Osteoblast (primary cell): ENCODE data around the gene GBX1. TPM values are rescaled to one million over a fixed set of nuclear protein-coding genes. Genes with fewer than 3 reads are reported as not detected.

Experiments used
- DNase-seq: peaks from one replicate; pipeline ENCODE4 v3.0.0; 2011; ENCODE audit warnings: low spot score, mixed read lengths; ENCODE audit not compliant: insufficient read length; ENCODE audit errors: missing footprints
- H2AFZ ChIP-seq: 2 replicates; pipeline ENCODE4 v1.6.0; 2011; ENCODE audit warnings: mild to moderate bottlenecking, low read length
- H3K27ac ChIP-seq: 2 replicates; pipeline ENCODE4 v1.5.1; 2011; ENCODE audit warnings: mild to moderate bottlenecking, low read depth, low read length, moderate library complexity
- H3K27me3 ChIP-seq: 2 replicates; pipeline ENCODE4 v1.6.0; 2012; ENCODE audit warnings: mild to moderate bottlenecking, control low read depth, inconsistent platforms, low read length, moderate library complexity; ENCODE audit not compliant: insufficient read depth
- H3K36me3 ChIP-seq: 2 replicates; pipeline ENCODE4 v1.5.1; 2011; ENCODE audit warnings: mild to moderate bottlenecking, low read length, control low read depth, moderate library complexity; ENCODE audit not compliant: insufficient read depth
- H3K4me1 ChIP-seq: 2 replicates; pipeline ENCODE4 v1.5.1; 2011; ENCODE audit warnings: mild to moderate bottlenecking, low read length, control low read depth, moderate library complexity; ENCODE audit not compliant: insufficient read depth
- H3K4me2 ChIP-seq: 2 replicates; pipeline ENCODE4 v1.6.0; 2011; ENCODE audit warnings: mild to moderate bottlenecking, low read length; ENCODE audit not compliant: insufficient read depth
- H3K4me3 ChIP-seq: fragments of 200-600 bp; sonication (generic); 3 replicates; pipeline ENCODE4 v1.5.1; 2012; ENCODE audit warnings: mild to moderate bottlenecking, low read length, inconsistent platforms; ENCODE audit not compliant: insufficient read depth
- H3K79me2 ChIP-seq: 2 replicates; pipeline ENCODE4 v1.6.0; 2012; ENCODE audit warnings: mild to moderate bottlenecking, low read length, control low read depth, inconsistent platforms; ENCODE audit not compliant: insufficient read depth
- H3K9me3 ChIP-seq: 2 replicates; pipeline ENCODE4 v1.5.1; 2011; ENCODE audit warnings: low read depth, low read length, control low read depth
- H4K20me1 ChIP-seq: 2 replicates; pipeline ENCODE4 v1.6.0; 2012; ENCODE audit warnings: mild to moderate bottlenecking, low read length, control low read depth; ENCODE audit not compliant: insufficient read depth
- total RNA-seq: library from RNA; depleted of rRNA; stranded (reverse); fragments of >200 nt; gene quantifications from 2 replicates; pipeline ENCODE4 v1.2.3, GENCODE V29; 2012
- TF ChIP-seq, protein P1 (sequence below): IDR thresholded peaks from 2 replicates; pipeline ENCODE4 v1.5.1; 2011; ENCODE audit warnings: mild to moderate bottlenecking, low read depth, low read length, moderate library complexity; ENCODE audit errors: extremely low read depth

The GBX1 gene
- total RNA-seq, 1 donor = not detected

DNA sequence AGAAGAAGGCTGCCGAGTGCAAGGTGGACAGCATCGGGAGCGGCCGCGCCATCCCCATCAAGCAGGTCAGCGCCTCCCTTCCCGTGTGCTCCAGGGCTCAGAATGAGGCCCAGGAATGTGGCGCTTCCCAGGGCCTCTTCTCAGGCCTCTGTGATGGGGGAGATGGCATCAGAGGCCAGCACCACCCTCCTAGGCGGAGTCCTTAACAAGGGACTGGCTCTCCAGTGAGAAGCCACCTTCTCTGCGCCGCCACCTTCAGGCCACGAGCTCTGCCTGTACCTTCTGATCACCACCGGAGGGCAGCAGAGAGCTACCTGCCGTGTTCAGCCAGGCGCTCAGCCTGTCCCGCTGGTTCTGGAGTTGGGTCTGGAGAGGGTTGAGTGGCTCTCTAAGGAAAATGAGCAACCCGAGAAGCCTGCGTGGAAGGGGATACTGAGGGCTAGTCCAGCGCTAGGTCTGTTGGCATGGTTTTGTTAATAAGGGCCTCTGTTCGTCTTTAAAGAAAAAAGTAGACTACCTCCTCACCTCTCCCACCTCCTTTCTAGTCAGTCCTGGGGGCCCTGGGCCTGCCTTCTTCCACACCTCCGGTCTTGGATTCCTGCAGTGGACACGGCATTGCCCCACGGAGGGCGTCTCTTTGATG lies 43.6 kb downstream of the GBX1 start:
- Histone ChIP-seq H2AFZ (no peak overlapping the region), H4K20me1 (peaks cover 26% of the 10 kb centered on the region), H3K4me3 (no peak overlapping the region), H3K79me2 (no peaks in the 10 kb centered on the region), H3K9me3 (no peaks in the 10 kb centered on the region), H3K4me1 (no peaks in the 10 kb centered on the region), H3K36me3 (peaks cover 22% of the 10 kb centered on the region), H3K27me3 (no peaks in the 10 kb centered on the region), H3K27ac (no peak overlapping the region), H3K4me2 (no peak overlapping the region)
- TF ChIP-seq, protein P1, sequence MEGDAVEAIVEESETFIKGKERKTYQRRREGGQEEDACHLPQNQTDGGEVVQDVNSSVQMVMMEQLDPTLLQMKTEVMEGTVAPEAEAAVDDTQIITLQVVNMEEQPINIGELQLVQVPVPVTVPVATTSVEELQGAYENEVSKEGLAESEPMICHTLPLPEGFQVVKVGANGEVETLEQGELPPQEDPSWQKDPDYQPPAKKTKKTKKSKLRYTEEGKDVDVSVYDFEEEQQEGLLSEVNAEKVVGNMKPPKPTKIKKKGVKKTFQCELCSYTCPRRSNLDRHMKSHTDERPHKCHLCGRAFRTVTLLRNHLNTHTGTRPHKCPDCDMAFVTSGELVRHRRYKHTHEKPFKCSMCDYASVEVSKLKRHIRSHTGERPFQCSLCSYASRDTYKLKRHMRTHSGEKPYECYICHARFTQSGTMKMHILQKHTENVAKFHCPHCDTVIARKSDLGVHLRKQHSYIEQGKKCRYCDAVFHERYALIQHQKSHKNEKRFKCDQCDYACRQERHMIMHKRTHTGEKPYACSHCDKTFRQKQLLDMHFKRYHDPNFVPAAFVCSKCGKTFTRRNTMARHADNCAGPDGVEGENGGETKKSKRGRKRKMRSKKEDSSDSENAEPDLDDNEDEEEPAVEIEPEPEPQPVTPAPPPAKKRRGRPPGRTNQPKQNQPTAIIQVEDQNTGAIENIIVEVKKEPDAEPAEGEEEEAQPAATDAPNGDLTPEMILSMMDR = peak; percentile 98
- DNase-seq = peak; percentile 100

DNA sequence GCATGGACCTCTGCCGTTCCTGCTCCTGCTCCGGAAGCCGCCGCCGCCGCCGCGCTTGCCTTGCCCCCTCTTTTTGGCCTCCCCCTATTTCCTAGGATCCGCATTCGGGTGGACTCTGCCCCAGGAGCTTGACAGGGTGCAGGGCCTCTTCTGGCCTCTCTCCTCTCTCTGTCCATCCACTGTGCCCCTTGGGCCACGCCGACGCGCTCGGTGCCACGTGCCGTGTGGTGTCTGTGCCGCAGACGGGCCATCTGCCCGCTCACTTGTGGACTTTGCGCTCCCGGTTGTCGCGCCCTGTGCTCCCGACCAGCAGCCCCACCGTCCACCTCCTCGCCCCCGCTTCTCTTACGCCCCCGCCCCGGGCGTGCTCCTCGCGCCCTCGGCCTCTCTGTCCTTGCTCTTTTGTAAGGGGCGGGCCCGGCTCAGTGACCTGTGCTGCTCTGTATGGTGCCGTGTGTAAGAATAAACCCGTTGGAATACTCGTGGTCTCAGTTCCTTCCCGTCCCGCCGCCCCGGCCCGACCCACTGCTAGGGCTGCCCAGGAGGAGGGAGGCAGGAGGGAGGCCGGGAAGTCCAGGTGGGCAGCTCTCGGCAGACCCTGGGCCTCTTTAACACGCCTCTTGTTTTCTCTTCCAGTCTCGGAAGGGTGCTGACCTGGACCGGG lies 44.2 kb downstream of the GBX1 start:
- Histone ChIP-seq H3K4me1 (no peaks in the 10 kb centered on the region), H3K36me3 (peaks cover 22% of the 10 kb centered on the region)

DNA sequence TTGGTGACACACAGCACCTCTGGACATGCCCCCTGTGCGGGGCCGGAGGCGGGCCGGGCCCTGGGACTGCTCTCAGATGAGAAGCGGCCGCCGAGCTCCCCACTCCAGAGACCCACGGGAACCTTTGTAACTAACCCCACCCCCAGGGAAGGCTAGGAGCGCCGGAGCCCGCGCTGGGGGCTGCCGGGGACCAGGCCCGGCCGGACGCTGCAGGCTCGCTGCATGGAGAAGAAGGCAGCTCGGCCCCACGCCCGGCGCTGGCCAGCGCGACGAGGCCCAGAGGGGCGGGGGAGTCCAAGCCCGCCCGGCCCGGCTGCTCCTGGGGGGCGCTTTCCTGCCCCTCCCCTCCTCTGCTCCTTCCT lies 44.7 kb downstream of the GBX1 start:
- Histone ChIP-seq H4K20me1 (peaks cover 30% of the 10 kb centered on the region), H3K36me3 (peaks cover 18% of the 10 kb centered on the region)

More for the DNA sequence above, 44.2 kb downstream of the GBX1 start:
- no peak overlapping the region for H3K4me2 ChIP-seq
- TF ChIP-seq, protein P1 = no peak
- no peak overlapping the region for H2AFZ ChIP-seq
- H3K4me3 ChIP-seq = no peak overlapping the region
- H3K79me2 ChIP-seq = no peaks in the 10 kb centered on the region
- no peak overlapping the region for H3K27ac ChIP-seq
- DNase-seq = no peak
- H3K9me3 ChIP-seq = no peaks in the 10 kb centered on the region
- peaks cover 26% of the 10 kb centered on the region for H4K20me1 ChIP-seq
- no peaks in the 10 kb centered on the region for H3K27me3 ChIP-seq

DNA sequence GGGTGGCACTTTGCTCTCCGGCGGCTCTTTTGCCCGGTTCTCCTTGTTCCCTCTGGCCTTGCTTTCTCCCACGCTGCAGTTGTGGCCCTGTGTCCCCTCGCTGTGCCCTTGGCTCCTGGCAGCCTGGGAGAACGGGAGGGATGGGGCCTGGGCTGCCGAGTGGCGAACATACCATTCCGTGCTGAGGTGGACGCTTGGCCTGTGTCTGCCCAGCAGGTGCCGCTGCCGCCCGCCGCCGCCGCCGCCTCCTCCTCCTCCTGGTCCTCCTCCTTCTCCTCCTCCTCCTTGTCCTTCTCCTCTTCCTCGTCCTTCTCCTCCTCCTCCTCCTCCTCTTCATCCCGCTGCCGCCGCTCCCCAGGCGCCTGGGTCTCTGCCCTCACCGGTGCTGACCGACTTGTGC lies 45.2 kb downstream of the GBX1 start:
- TF ChIP-seq, protein P1 = no peak
- no peak for DNase-seq
- Histone ChIP-seq H4K20me1 (peaks cover 30% of the 10 kb centered on the region), H3K36me3 (peaks cover 22% of the 10 kb centered on the region), H3K27ac (no peak overlapping the region), H3K4me3 (no peak overlapping the region), H3K27me3 (no peaks in the 10 kb centered on the region), H2AFZ (no peak overlapping the region), H3K9me3 (no peaks in the 10 kb centered on the region), H3K4me1 (no peaks in the 10 kb centered on the region), H3K79me2 (peaks cover 8% of the 10 kb centered on the region), H3K4me2 (no peak overlapping the region)

More for the DNA sequence above, 44.7 kb downstream of the GBX1 start:
- TF ChIP-seq, protein P1 = no peak
- H3K4me3 ChIP-seq = no peak overlapping the region
- H3K9me3 ChIP-seq = no peaks in the 10 kb centered on the region
- no peak for DNase-seq
- H3K79me2 ChIP-seq = peaks cover 3% of the 10 kb centered on the region
- no peak overlapping the region for H3K27ac ChIP-seq
- no peaks in the 10 kb centered on the region for H3K4me1 ChIP-seq
- H2AFZ ChIP-seq = no peak overlapping the region
- no peak overlapping the region for H3K4me2 ChIP-seq
- no peaks in the 10 kb centered on the region for H3K27me3 ChIP-seq
